H1 (cell line): ENCODE results near the gene RFX2. TPM values are rescaled to one million over a fixed set of nuclear protein-coding genes. Genes with fewer than 3 reads are reported as not detected.

Source experiments
- CEBPB ChIP-seq: IDR thresholded peaks from 2 replicates; pipeline ENCODE4 v1.6.1; 2012; ENCODE audit warnings: low read depth, low read length
- CTBP2 ChIP-seq: IDR thresholded peaks from 2 replicates; pipeline ENCODE4 v1.7.0; 2011; ENCODE audit warnings: borderline replicate concordance, mild to moderate bottlenecking, moderate library complexity, mixed read lengths, low read length; ENCODE audit not compliant: insufficient read depth, insufficient read length
- EGR1 ChIP-seq: IDR thresholded peaks from 2 replicates; pipeline ENCODE4 v1.6.1; 2011; ENCODE audit warnings: low read depth, low read length, borderline replicate concordance
- RFX5 ChIP-seq: IDR thresholded peaks from 2 replicates; pipeline ENCODE4 v1.6.1; 2011; ENCODE audit warnings: low read depth, low read length, improper control_type of control experiment, borderline replicate concordance
- SP1 ChIP-seq: IDR thresholded peaks from 2 replicates; pipeline ENCODE4 v1.6.1; 2011; ENCODE audit warnings: low read depth, low read length
- polyA plus RNA-seq, 7 experiments: library from polyadenylated mRNA; depleted of rRNA in 3 of 7; stranded (reverse) in 5 of 7; unstranded in 2 of 7; fragments of >200 nt in 5 of 7; fragments of 200-250 nt in 2 of 7; gene quantifications; 1 replicate in 5 of 7; 2 replicates in 1 of 7; 4 replicates in 1 of 7; pipeline versions ENCODE4 v1.2.1 to v1.2.3, GENCODE V29; 2011 to 2013; ENCODE audit warnings: missing spikeins in 2 of 7, mixed read lengths in 2 of 7
- total RNA-seq: library from RNA; stranded (reverse); fragmentation: NEBNext Ultra II Directional; extraction: Animal tissue kit (Norgen Biotek cat#: 25700); gene quantifications from 2 replicates; pipeline ENCODE4 v1.2.1, GENCODE V29; 2021

RFX2 gene
- total and polyA plus RNA-seq, 2 of the 8 experiments (the other 6 are each of a cell fraction or from before 2014, with no cell fraction given), result 4.8 to 5.3 TPM

- TF ChIP-seq RFX5, result no peak
- no peak for TF ChIP-seq SP1
- TF ChIP-seq EGR1, result no peak
- no peak for TF ChIP-seq CTBP2
- no peak for TF ChIP-seq CEBPB
These were observed 51.6 kb downstream of the RFX2 start (continued) for GRCh38 chr19:6058518-6059201.
